Activated CD4-positive, CD25-positive, alpha-beta regulatory T cell treated with anti-CD3 and anti-CD28 coated beads, Interleukin-2, amount 50 U/mL, for 16 hours (primary cell): ENCODE results near the gene TMEM81.
A peak's percentile ranks its signal among the peaks of the same experiment; 100 is the strongest.

Experiments used
- DNase-seq: peaks from one replicate; pipeline ENCODE4 v3.0.0-alpha.2; 2020; ENCODE audit warnings: low read depth, low spot score

TMEM81 gene

GRCh38 chr1:205084360-205084759, at the start of gene TMEM81:
Gene TMEM81 (minus strand): TSS chr1:205084460. CDS start chr1:205084320, 140 bp downstream.
- DNase-seq = no peak

GRCh38 chr1:205133287-205133686, 49.0 kb upstream of the TMEM81 start:
- no peak for DNase-seq

GRCh38 chr1:205129447-205130029, 45.3 kb upstream of the TMEM81 start:
- no peak for DNase-seq

GRCh38 chr1:205128050-205128449, 43.8 kb upstream of the TMEM81 start:
- DNase-seq = no peak

GRCh38 chr1:205127646-205128045, 43.4 kb upstream of the TMEM81 start:
- DNase-seq = no peak

- DNase-seq = no peak
Observed at GRCh38 chr1:205124726-205125125, 40.5 kb upstream of the TMEM81 start.

- DNase-seq = no peak
Observed at GRCh38 chr1:205122489-205122882, 38.2 kb upstream of the TMEM81 start.

GRCh38 chr1:205121660-205122488, 37.6 kb upstream of the TMEM81 start, which contains the start of gene RBBP5:
Gene RBBP5 (minus strand): TSS chr1:205121978. CDS start chr1:205121873, 105 bp downstream.
- peak; percentile 91 for DNase-seq

- no peak for DNase-seq
Observed at GRCh38 chr1:205118752-205119151, 34.5 kb upstream of the TMEM81 start.

GRCh38 chr1:205111354-205111753, 27.1 kb upstream of the TMEM81 start:
- DNase-seq = no peak

GRCh38 chr1:205109711-205110110, 25.5 kb upstream of the TMEM81 start:
- DNase-seq = no peak

- no peak for DNase-seq
Observed at GRCh38 chr1:205109269-205109668, 25.0 kb upstream of the TMEM81 start.

GRCh38 chr1:205108464-205108863, 24.2 kb upstream of the TMEM81 start:
- no peak for DNase-seq

- DNase-seq = no peak
Observed at GRCh38 chr1:205107327-205107726, 23.1 kb upstream of the TMEM81 start.

- DNase-seq = no peak
Observed at GRCh38 chr1:205102404-205102803, 18.1 kb upstream of the TMEM81 start.

- no peak for DNase-seq
Observed at GRCh38 chr1:205098242-205098641, 14.0 kb upstream of the TMEM81 start.

GRCh38 chr1:205095422-205095821, 11.2 kb upstream of the TMEM81 start:
- DNase-seq = no peak

GRCh38 chr1:205091043-205091740, 6.9 kb upstream of the TMEM81 start:
- DNase-seq = no peak

GRCh38 chr1:205088341-205088740, 4.1 kb upstream of the TMEM81 start:
- no peak for DNase-seq

- DNase-seq = no peak
Observed at GRCh38 chr1:205082431-205082830, 1.8 kb downstream of the TMEM81 start.

- DNase-seq = no peak
Observed at GRCh38 chr1:205077934-205078311, 6.3 kb downstream of the TMEM81 start.

GRCh38 chr1:205077158-205077933, 6.9 kb downstream of the TMEM81 start:
- DNase-seq = no peak
